Activated naive CD4-positive, alpha-beta T cell (primary cell): ENCODE results near the gene IPO11.
"Not testable (repeated sequence)": the region's sequence is repeated elsewhere in the genome, so short reads cannot be mapped to it uniquely, and the experiment has no call there.

Experiments
- DNase-seq, 4 experiments: peaks; one replicate each; lab custom pipeline; 2025; lab: John Stamatoyannopoulos, UW

The IPO11 gene

DNA sequence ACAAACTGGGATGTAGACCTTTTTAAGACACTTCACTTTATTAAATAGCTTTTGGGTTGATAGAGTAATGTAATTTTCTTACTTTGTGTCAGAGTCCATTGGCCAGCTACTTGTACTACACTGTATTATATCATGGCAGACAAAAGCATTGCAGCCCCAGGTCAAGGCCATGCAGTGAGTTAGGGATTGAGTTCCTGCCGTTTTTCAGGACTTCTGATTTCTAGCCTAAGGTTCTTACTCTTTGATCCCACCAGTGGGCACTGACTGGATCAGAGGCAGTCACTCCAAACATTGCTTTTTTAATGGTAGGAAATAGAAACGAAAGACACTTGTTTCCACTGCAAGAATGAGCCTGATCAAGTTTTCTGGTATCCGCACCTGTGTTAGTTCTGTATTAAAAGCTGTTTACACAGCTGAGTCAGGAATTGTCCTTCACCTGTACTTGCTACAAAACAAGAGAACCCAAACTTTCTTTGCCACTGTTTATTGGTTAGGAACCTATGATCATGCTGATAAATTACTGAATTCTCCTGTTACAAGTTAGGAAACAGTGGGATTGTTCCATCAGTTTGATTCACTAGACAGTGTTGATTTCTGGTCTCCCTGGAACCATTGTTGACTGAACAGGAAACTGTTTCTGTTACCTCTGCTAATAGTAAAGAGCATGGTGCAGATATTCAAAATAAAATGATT lies 188.1 kb downstream of the IPO11 start:
- no peak for DNase-seq

DNA sequence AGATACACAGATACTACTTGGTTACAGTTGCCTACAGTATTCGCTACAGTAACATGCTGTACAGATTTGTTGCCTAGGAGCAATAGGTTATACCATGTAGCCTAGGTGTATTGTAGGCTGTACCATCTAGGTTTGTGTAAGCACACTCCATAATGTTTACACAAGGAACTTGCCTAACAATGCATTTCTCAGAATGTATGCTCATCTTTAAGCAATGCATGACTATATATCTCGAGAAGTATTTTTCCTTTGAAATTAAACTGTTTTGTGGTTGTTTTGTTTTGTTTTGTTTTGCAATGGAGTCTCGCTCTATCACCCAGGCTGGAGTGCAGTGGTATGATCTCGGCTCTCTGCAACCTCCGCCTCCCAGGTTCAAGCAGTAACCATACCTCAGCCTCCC lies 191.4 kb downstream of the IPO11 start:
- DNase-seq: no peak

DNA sequence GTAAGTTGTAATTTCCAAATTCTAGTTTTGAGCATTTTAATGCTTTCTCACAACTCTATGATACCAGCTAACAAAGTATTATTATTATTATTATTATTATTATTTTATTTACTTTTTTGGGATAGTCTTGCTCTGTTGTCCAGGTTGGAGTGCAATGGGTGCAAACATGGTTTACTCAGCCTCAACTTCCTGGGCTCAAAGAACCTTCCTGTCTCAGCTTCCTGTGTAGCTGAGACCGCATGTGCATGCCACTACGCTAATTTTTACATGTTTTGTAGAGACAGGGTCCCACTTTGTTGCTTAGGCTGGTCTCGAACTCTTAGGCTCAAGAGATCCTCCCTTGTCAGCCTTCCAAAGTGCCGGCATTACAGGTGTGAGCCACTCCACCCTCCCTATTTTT lies 193.1 kb downstream of the IPO11 start:
- no peak for DNase-seq

DNA sequence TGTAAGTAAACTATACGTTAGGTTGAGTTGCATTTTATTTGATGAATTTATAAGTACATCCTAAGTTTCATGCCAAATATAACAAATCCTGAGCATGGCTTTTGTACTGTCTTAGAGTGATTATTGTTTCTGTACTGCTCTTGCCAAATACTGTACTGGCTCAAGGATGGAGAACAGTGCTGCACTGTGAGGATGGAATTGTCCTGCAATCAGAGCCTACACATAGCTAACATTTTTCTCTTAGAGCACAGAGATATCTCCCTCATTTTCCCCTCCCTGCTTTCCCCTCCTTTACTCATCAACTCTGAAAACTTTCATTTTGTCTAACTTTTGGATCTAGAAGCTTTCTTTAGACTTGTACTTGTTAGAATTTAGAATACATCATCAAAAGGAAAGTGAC lies 194.3 kb downstream of the IPO11 start:
- no peak for DNase-seq

DNA sequence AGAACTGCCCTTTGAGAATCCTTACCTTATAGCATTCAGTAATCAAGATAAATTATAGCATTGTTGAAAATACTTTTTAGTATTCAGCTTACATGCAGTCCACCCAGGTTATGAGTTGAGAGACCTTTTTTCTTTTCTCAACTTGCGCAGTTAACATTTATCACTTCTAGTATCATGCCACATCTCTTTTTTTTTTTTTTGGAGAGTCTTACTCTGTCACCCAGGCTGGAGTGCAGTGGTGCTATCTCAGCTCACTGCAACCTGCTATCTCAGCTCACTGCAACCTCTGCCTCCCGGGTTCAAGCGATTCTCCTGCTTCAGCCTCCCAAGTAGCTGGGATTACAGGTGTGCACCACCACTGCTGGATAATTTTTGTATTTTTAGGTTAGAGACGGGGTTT lies 195.1 kb downstream of the IPO11 start:
- DNase-seq: no peak

DNA sequence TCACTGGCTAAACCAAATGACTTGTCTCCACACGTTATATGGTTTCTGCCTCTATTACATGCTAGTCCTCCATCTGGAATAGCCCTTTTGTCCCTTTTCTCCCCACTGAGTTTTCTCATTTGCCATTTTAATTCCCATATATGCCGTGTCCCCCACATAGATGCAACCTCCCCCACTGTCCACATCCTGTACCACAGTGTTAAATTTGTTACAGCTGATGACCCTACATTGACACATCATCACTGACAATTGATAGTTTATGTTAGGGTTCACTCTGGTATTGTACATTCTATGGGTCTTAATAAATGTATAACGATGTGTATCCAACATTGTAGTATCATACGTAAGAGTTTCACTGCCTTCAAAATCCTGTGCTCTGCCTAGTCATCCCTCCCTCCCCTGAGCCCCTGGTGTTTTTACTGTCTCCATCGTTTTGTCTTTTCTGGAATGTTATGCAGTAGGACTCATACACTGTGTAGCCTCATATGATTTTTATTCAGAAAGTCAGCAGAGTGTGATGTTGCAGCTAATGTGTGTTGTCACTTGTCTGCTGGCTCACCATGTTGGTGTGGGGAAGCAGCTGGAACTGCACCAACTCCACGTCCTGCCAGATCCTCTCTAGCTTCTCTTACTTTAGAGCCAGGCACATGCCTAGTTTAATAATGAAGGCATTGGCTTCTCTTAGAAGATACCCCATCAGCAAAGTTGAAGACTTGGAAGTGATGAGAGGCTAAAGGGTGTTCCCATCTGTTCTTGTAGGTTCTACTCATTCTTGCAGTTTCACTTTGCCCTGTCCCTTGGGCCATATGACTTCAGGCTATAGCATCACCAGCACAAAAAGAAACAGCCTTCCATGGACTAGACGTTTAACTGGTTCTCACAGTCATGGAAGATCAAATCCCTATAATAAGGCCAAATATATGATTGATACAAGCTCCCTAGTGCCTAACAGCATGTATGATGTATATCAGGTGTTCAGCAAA lies 196.3 kb downstream of the IPO11 start:
- no peak for DNase-seq

DNA sequence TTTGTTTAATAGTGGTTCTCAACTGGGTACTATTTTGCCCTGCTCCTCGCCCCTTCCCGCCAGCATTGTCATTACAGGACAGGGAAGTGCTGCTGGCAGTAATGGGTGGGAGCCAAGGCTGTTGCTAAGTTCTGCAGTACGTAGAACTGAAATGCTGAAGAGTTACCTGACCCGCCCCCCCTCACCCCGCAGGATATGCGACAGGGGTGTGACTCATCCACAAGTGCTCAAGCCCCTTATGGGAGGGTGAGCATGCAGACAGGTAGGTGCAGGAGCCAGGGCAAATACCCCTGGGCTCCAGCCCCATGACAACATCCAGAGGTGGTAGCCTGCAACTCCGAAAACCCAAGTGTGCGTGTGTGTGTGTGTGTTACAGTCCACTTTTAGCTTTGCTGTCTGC lies 201.8 kb downstream of the IPO11 start:
- DNase-seq: no peak

DNA sequence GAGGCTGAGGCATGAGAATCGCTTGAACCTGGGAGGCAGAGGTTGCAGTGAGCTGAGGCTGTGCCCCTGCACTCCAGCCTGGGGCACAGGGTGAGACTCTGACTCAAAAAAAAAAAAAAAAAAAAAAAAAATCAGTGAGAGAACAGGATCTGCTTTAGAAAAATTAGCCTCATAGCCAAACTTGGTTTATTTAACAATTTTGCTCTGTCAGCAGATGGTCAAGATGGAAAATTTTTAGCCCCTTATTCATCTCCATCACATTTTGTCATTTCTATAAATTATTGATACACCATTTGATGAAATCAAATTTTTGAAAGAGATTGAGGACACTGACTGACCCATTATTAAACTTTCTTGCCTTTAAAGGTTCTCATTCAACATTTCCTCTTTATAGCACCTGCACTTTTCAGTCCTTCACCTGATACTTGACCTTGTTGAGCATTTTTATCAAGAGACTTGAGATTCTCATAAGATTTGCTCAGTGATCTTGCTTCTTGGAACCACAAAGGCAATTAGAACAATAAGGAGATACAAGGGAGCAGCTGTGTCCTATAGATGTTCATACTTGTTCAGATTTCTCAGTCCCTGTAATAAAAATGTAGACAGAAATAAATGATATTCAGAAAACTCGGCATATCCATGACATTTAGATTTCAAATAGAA lies 204.2 kb downstream of the IPO11 start:
- DNase-seq: no peak

DNA sequence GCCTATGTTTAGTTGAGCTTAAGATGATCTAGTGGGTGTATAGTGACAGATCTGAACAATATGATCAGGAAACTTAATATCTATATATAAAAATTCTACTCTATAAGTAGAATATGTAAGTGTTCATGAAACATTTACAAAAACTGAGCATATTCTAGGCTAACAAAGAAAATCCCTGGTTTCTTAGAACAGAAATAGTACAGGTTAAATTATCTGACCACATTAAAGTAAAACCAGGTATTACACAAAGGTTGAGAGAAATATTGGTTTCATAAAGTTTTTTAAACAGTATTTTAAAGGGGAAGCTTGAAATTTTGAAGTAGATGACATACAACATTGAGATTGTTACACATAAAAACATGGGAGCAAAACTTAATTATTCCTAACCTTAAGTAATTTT lies 205.4 kb downstream of the IPO11 start:
- DNase-seq: no peak

DNA sequence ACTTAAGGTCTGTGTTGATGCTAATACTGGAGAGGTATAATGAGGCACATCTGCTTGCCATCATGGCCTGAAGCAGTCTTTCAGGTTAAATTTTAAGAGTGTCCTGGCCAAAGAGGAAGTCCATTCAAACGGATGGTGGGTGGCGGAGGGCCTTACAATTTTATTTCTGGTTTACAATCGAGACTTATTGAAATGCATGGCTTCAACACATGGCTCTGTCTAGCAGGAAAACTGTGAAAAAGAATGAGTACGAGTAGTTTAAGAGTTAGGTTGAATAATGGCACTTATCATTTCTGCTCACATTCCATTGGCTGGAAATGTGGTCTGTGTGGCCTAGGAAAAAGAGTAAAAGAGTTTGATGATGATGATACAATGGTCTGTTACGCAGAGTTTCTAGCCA lies 208.2 kb downstream of the IPO11 start:
- no peak for DNase-seq

DNA sequence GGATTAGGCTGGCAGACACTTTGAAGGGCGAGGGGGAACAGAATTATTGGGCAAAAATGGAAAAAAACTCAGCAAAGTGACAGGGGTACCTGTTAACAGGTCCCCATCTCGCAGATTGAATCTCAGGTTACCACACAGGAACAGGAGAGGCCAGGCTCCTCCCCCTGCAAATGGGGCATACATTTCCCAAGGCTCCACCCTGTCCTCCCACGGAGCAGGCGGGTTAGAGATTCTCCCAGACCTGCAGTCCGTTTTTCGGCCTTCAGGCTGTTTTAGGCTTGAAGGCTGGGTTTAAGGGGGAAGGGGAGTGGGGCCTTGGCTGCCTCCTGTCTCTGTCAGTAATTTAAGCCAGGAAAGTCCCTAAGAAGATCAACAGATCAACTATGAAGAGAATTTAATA lies 208.7 kb downstream of the IPO11 start:
- DNase-seq: no peak

DNA sequence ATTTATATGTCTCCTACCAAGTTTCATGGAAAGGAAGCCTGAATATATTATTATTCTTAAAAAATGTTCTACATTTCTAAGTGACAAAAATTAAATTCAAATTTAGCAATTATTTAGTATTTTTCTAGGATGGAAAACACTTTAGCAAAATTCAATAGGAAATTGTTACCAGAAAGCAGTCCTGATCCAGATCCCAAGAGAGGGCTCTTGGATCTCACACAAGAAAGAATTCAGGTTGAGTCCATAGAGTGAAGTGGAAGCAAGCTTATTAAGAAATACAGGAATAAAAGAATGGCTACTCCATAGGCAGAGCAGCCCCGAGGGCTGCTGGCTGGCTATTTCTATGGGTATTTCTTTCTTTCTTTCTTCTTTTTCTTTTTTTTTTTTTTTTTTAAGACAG lies 210.7 kb downstream of the IPO11 start:
- DNase-seq: no peak

DNA sequence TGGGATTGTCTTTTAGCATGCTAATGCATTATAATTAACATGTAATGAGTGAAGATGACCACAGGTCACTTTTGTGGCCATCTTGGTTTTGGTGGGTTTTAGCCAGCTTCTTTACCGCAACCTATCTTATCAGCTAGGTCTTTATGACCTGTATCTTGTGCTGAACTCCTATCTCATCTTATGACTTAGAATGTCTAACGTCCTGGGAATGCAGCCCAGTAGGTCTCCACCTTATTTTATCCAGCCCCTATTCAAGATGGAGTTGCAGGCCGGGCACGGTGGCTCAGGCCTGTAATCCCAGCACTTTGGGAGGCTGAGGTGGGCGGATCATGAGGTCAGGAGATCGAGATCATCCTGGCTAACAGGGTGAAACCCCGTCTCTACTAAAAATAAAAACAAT lies 211.9 kb downstream of the IPO11 start:
- DNase-seq: not testable (repeated sequence)

DNA sequence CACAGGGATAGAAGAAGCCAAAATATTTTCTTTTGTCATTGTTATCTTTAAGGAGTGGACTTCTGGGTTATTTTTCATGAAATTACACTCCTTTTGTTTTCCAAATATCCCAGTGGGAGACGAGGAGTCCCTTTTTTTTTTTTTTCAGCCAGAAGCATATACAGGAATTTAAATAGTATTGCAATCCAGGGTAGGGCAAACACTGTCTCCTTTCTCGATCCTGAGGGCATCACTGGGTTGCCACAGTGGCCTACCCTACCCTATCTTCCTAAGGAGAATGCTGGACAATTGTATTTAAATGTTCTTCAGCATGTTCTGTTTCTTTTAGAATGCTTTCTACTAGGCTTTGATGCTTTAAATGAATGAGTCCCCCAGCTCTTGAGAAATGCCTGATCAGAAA lies 214.0 kb downstream of the IPO11 start:
- DNase-seq: no peak

DNA sequence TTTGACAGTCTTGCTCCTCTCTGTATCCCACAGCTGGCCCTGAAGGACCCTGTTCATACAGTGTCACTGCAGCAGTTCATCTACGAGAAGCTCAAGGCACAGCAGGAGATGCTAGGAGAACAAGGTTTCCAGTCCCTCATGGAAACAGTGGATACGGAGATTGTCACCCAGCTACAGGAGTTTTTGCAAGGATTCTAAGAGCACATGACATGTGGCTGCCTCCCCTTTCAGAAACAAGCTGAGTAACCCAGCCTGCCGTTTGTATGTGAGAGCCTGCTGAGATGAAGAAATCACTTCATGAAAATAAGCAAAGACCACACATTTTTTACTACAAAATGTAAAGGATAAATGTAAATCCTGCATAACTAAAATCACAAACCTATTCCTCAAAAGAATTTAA lies 214.6 kb downstream of the IPO11 start:
- no peak for DNase-seq

DNA sequence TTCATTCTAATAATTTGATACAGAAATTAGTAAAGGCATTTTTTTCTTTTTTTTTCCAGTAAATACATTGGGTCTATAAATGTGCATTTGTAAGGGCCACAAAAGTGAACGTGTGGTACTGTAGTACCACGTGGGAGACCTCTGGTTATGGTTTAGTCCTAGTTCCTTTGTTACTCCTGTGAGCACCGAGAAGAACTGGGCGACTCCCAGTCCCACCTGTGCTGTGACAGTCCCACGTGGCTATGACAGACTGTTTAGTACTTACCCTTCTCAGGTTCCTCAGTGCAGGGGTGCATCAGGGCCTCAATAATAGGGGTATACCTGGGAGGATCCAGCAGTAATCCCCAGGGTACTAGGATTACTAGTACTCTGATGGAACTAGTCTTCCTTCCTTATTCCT lies 215.3 kb downstream of the IPO11 start:
- DNase-seq: no peak

DNA sequence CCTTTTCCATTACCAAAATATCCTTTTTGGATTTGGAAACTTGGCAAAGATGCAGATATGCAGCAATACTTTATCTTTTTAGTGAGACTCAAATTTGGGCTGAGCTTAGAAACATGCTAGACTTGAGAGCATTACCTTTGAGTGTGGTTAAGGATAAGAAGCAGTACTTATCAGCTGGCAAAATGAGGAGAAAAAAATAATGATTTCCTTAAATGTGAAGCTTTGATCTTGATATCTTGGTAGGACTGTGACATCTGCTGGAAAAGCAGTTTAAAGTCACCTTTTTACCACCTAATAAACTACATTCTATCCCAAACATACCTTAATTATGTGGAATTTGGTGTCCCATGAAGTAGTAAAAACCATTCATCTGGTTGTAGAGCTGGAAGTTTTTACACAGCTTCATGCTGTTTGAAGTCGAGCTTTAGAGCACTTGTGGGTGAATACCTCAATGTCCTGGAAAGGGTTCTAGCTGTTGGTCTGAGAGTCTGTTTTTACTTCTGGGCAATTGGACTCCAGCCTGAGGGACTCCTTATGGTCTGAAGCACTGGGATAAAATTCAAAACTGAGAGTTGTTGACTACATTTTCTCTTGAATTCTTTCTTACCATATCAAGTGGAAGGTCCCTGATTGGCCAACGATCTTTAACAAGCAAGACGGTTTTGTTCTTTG lies 219.5 kb downstream of the IPO11 start:
- no peak for DNase-seq

DNA sequence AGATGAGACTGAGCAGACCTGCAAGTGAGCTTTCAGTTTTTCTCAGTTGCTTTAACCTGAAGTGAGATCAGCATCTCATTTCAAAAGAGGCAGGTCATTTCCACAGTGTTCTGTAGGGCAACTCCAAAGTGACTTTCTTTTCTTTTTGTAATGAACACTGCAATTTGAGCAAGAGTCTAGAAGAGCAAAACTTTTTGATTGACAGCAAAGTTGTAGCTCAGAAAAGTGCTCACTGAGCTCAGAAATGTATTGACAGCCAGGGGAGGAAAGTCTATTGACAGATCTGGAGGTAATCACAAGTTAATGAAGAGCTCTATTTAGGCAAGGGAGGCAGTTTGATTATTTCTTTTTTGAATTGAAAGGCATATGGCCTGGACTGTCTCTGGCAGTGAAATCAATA lies 220.7 kb downstream of the IPO11 start:
- DNase-seq: no peak

DNA sequence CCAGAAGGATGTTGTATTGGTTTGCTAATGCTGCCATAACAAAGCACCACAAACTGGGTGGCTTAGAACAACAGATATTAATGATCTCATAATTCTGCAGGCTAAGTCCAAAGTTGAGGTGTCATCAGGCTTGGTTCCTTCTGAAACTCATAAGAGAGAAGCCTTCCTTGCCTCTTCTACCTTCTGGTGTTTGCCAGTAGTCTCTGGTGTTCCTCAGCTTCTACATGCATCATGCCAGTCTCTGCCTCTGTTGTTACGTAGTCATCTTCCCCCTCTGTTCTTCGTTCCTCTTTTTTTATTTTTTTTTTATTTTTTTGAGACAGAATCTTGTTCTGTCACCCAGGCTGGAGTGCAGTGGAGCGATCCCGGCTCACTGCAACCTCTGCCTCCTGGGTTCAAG lies 227.9 kb downstream of the IPO11 start:
- DNase-seq: no peak

DNA sequence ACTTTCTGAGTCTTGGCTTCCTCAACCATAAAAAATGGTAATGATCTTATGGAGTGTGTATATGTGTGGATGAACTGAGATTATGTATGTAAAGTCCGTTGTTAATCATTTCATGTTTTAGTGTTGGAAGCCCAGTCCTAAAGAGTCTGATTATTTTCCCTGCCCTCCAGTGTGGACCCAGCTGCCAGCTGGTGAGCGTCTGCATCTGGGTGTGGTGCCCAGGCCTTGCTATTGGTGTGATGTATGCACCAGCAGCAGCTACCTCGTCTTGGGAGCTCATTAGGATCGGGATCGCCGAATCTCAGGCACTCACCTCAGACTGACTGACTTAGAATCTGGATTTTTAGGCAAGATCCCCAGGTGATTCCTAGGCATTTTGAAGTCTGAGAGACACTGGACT lies 229.9 kb downstream of the IPO11 start:
- no peak for DNase-seq

DNA sequence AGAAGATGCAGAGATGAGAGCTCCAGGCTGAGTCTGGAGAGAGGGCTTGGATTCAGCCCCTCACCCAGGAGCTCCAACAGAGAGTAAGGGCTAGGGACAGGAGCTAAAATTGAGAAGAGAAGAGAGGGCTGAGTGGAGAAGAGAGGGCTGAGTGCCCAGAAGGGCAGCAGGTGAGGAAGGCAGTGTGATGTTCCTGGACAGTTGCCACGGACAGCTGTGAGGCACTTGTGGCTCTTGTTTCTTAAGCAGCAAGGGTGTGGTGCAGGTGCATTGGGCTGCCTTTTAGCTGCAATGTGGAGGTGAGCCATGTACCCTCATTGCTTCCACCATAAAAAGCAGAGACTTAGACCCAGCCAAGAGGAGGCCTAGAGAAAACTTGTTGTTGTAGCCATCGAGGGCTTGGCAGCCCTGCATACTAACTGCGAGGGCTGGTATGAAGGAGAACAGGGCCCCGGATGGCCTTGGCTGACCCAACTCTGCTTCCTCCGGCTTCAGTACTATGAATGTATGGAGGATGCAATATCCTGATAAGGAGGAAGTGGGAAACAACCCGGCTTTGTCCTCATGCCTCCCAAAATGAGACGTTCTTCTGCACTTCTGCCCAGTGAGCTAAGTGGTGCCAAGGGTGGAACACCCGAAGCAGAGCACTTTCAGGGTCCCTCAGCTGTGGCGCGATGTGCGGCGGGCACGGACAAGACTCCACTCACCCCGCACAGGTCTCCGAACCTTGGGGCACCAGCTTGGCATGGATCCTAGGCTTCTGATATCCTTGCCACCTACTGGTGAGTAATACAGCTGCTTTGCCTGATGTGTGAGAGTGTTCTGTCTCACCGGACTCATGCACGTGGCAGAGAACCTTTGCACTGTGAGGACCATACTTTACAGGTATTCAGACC lies 231.2 kb downstream of the IPO11 start:
- DNase-seq: no peak
